CD4-positive, alpha-beta T cell treated with Interleukin-1 beta for 1 hour (primary cell): ENCODE results near the gene MEIKIN.

Experiments used
- DNase-seq, 2 donors: peaks; one replicate each; pipeline ENCODE4 v3.0.0-alpha.2; 2020 to 2022

Gene MEIKIN

GRCh38 chr5:131945551-131946168 lies at the start of gene MEIKIN:
TSS of gene MEIKIN (minus strand) at chr5:131945663. CDS start at chr5:131945505, 158 bp downstream.
- no peak for DNase-seq

- DNase-seq = no peak
Measured at GRCh38 chr5:131994533-131995226, 49.2 kb upstream of the MEIKIN start.

- DNase-seq = no peak
Measured at GRCh38 chr5:131994090-131994489, 48.6 kb upstream of the MEIKIN start.

GRCh38 chr5:131993676-131994075 lies 48.2 kb upstream of the MEIKIN start:
- DNase-seq = no peak

GRCh38 chr5:131992370-131992769 lies 46.9 kb upstream of the MEIKIN start:
- no peak for DNase-seq

GRCh38 chr5:131991593-131992324 lies 46.3 kb upstream of the MEIKIN start:
- DNase-seq = no peak

GRCh38 chr5:131990716-131991115 lies 45.3 kb upstream of the MEIKIN start:
- DNase-seq = no peak

- no peak for DNase-seq
Measured at GRCh38 chr5:131988601-131989000, 43.1 kb upstream of the MEIKIN start.

- DNase-seq = no peak
Measured at GRCh38 chr5:131987251-131987650, 41.8 kb upstream of the MEIKIN start.

- no peak for DNase-seq
Measured at GRCh38 chr5:131986161-131986912, 40.9 kb upstream of the MEIKIN start.

GRCh38 chr5:131984956-131985665 lies 39.6 kb upstream of the MEIKIN start:
- DNase-seq = no peak

GRCh38 chr5:131983244-131983771 lies 37.8 kb upstream of the MEIKIN start:
- no peak for DNase-seq

- no peak for DNase-seq
Measured at GRCh38 chr5:131981516-131981915, 36.1 kb upstream of the MEIKIN start.

- no peak for DNase-seq
Measured at GRCh38 chr5:131980696-131981095, 35.2 kb upstream of the MEIKIN start.

- DNase-seq = no peak
Measured at GRCh38 chr5:131979816-131980215, 34.4 kb upstream of the MEIKIN start.

- no peak for DNase-seq
Measured at GRCh38 chr5:131977212-131977604, 31.7 kb upstream of the MEIKIN start.

GRCh38 chr5:131976414-131977211 lies 31.1 kb upstream of the MEIKIN start:
- no peak for DNase-seq

- DNase-seq = peak in 1 of 2 donors; percentile 45
Measured at GRCh38 chr5:131974956-131975726, 29.7 kb upstream of the MEIKIN start.

GRCh38 chr5:131974622-131974955 lies 29.1 kb upstream of the MEIKIN start:
- DNase-seq = no peak

GRCh38 chr5:131974016-131974415 lies 28.6 kb upstream of the MEIKIN start:
- no peak for DNase-seq
